A549 (cell line): ENCODE measurements around the gene SLC30A7. TPM values are rescaled to one million over a fixed set of nuclear protein-coding genes. Genes with fewer than 3 reads are reported as not detected.
A peak's percentile ranks its signal among the peaks of the same experiment; 100 is the strongest.

Experiments
- ATAC-seq, 2 experiments: fragments of 200-7000 bp in 1 of 2; fragments of >200 bp in 1 of 2; cut with Nextera tagmentation in 1 of 2; cut with Tn5 transposase in 1 of 2; 3 replicates each; pipeline versions ENCODE4 v1.8.0 to v1.9.1; 2018 to 2020; ENCODE audit warnings: mild to moderate bottlenecking in 1 of 2, moderate library complexity in 1 of 2
- CTCF ChIA-PET: fragments of 300-600 bp; sonication (Branson Sonifier 250); formaldehyde crosslinking; extraction: SDS; loops from one replicate; lab custom pipeline; 2021; ENCODE audit warnings: antibody characterized with exemption, inconsistent platforms; lab: Yijun Ruan, JAX
- POLR2A ChIA-PET: fragments of 350-600 bp; formaldehyde crosslinking; extraction: SDS; loops from one replicate; lab custom pipeline; 2021; ENCODE audit warnings: antibody characterized with exemption, inconsistent platforms; lab: Yijun Ruan, JAX
- DNase-seq, 2 experiments: peaks; one replicate each; pipeline versions ENCODE4 v3.0.0 to v3.0.0-alpha.2; 2011 to 2016; ENCODE audit warnings: low read depth in 1 of 2, low spot score in 1 of 2
- FAIRE-seq: peaks from 2 replicates; lab custom pipeline; 2011; peaks lifted over from hg19 to GRCh38; lab: Jason Lieb, UNC
- H3K27ac ChIP-seq, 2 experiments: fragments of >200 bp; sonication (Bioruptor Twin); formaldehyde crosslinking; 3 replicates each; pipeline ENCODE4 v1.5.1; 2016 to 2017
- H3K4me1 ChIP-seq: fragments of >200 bp; sonication (Bioruptor Twin); formaldehyde crosslinking; 3 replicates; pipeline ENCODE4 v1.6.1; 2016
- H3K4me2 ChIP-seq: fragments of >200 bp; sonication (Bioruptor Twin); formaldehyde crosslinking; 3 replicates; pipeline ENCODE4 v1.6.1; 2016
- H3K4me3 ChIP-seq: fragments of >200 bp; sonication (Bioruptor Twin); formaldehyde crosslinking; 3 replicates; pipeline ENCODE4 v1.5.1; 2016
- H3K9me3 ChIP-seq: fragments of >200 bp; sonication (Bioruptor Twin); formaldehyde crosslinking; 3 replicates; pipeline ENCODE4 v1.6.1; 2016
- BCL3 ChIP-seq: fragments of >200 bp; sonication (Bioruptor Twin); formaldehyde crosslinking; IDR thresholded peaks from 3 replicates; pipeline ENCODE4 v1.6.1; 2016
- CBX8 ChIP-seq: fragments of 200-600 bp; sonication (generic); IDR thresholded peaks from 2 replicates; pipeline ENCODE4 v1.6.1; 2016
- CHD2 ChIP-seq: fragments of 150-350 bp; IDR thresholded peaks from 2 replicates; pipeline ENCODE4 v1.6.1; 2014; ENCODE audit warnings: low read length; ENCODE audit not compliant: partially characterized antibody
- EHMT2 ChIP-seq: fragments of 200-600 bp; sonication (generic); IDR thresholded peaks from 2 replicates; pipeline ENCODE4 v1.6.1; 2016; ENCODE audit warnings: antibody characterized with exemption, low read depth, mild to moderate bottlenecking, moderate library complexity
- EP300 ChIP-seq, 2 experiments: fragments of >200 bp; sonication (Bioruptor Twin); formaldehyde crosslinking; IDR thresholded peaks; 2 replicates in 1 of 2; 3 replicates in 1 of 2; pipeline ENCODE4 v1.6.1; 2016 to 2017
- ESRRA ChIP-seq: fragments of 150-350 bp; IDR thresholded peaks from 2 replicates; pipeline ENCODE4 v1.6.1; 2014; ENCODE audit warnings: mild to moderate bottlenecking, low read length, borderline replicate concordance
- FOSB ChIP-seq: fragments of 250-450 bp; sonication (Bioruptor Pico); IDR thresholded peaks from 2 replicates; pipeline ENCODE4 v1.5.0; 2020; ENCODE audit warnings: mild to moderate bottlenecking, moderate library complexity
- FOSL2 ChIP-seq, 2 experiments: fragments of 450-650 bp in 1 of 2; fragments of >200 bp in 1 of 2; sonication (Bioruptor Twin) in 1 of 2; formaldehyde crosslinking; IDR thresholded peaks; 2 replicates each; pipeline versions ENCODE4 v1.5.0 to v1.6.1; 2016 to 2020; ENCODE audit warnings: mild to moderate bottlenecking in 1 of 2, moderate library complexity in 1 of 2
- HDAC2 ChIP-seq: fragments of 200-600 bp; sonication (generic); IDR thresholded peaks from 2 replicates; pipeline ENCODE4 v1.6.1; 2016
- HES2 ChIP-seq: fragments of >200 bp; sonication (Bioruptor Twin); formaldehyde crosslinking; IDR thresholded peaks from 2 replicates; pipeline ENCODE4 v1.6.1; 2016
- HMGXB4 ChIP-seq: fragments of 250-450 bp; sonication (Bioruptor Pico); IDR thresholded peaks from 2 replicates; pipeline ENCODE4 v1.5.0; 2021; ENCODE audit warnings: mild to moderate bottlenecking, moderate library complexity, borderline replicate concordance
- HOXB5 ChIP-seq: fragments of 250-450 bp; sonication (Bioruptor Pico); IDR thresholded peaks from 2 replicates; pipeline ENCODE4 v1.5.0; 2020; ENCODE audit warnings: mild to moderate bottlenecking, moderate library complexity
- JUN ChIP-seq, 2 experiments: fragments of >200 bp; sonication (Bioruptor Twin); formaldehyde crosslinking; IDR thresholded peaks; 2 replicates in 1 of 2; 3 replicates in 1 of 2; pipeline ENCODE4 v1.6.1; 2016 to 2017
- JUNB ChIP-seq: fragments of >200 bp; sonication (Bioruptor Twin); formaldehyde crosslinking; IDR thresholded peaks from 2 replicates; pipeline ENCODE4 v1.6.1; 2016
- KDM1A ChIP-seq: fragments of 200-600 bp; sonication (generic); IDR thresholded peaks from 2 replicates; pipeline ENCODE4 v1.6.1; 2016; ENCODE audit warnings: low read depth, mild to moderate bottlenecking
- KDM5A ChIP-seq: fragments of 200-600 bp; sonication (generic); IDR thresholded peaks from 2 replicates; pipeline ENCODE4 v1.6.1; 2016; ENCODE audit warnings: antibody characterized with exemption, mild to moderate bottlenecking
- MAFK ChIP-seq: fragments of 450-650 bp; IDR thresholded peaks from 2 replicates; pipeline ENCODE4 v1.6.1; 2014; ENCODE audit not compliant: partially characterized antibody
- MAX ChIP-seq: IDR thresholded peaks from 2 replicates; pipeline ENCODE4 v1.6.1; 2012
- MAZ ChIP-seq: fragments of 150-350 bp; IDR thresholded peaks from 2 replicates; pipeline ENCODE4 v1.6.1; 2014; ENCODE audit warnings: antibody characterized with exemption, low read depth, low read length, borderline replicate concordance
- NFE2L2 ChIP-seq: fragments of 150-350 bp; conservative IDR thresholded peaks from 2 replicates; pipeline ENCODE4 v1.6.1; 2014; ENCODE audit warnings: low read length
- PBX3 ChIP-seq: IDR thresholded peaks from 2 replicates; pipeline ENCODE4 v1.6.1; 2012
- REST ChIP-seq: fragments of 200-600 bp; sonication (generic); IDR thresholded peaks from 2 replicates; pipeline ENCODE4 v1.6.1; 2016; ENCODE audit warnings: antibody characterized with exemption, mild to moderate bottlenecking, moderate library complexity
- RFX5 ChIP-seq: fragments of 450-650 bp; IDR thresholded peaks from 2 replicates; pipeline ENCODE4 v1.7.1; 2014; ENCODE audit warnings: antibody characterized with exemption, mild to moderate bottlenecking, moderate library complexity
- RNF2 ChIP-seq: fragments of 200-600 bp; sonication (generic); IDR thresholded peaks from 2 replicates; pipeline ENCODE4 v1.6.1; 2016; ENCODE audit warnings: low read depth, mild to moderate bottlenecking, antibody characterized with exemption, moderate library complexity, borderline replicate concordance
- SMC3 ChIP-seq: fragments of >200 bp; sonication (Bioruptor Twin); formaldehyde crosslinking; IDR thresholded peaks from 3 replicates; pipeline ENCODE4 v1.6.1; 2018; ENCODE audit warnings: inconsistent platforms
- ZC3H11A ChIP-seq: fragments of 450-650 bp; IDR thresholded peaks from 2 replicates; pipeline ENCODE4 v1.6.1; 2014; ENCODE audit warnings: antibody characterized with exemption, mild to moderate bottlenecking
- ZFP36 ChIP-seq: fragments of 450-650 bp; IDR thresholded peaks from 2 replicates; pipeline ENCODE4 v1.6.1; 2014; ENCODE audit warnings: borderline replicate concordance; ENCODE audit not compliant: partially characterized antibody
- ZSCAN20 ChIP-seq: fragments of 250-450 bp; sonication (Bioruptor Pico); IDR thresholded peaks from 2 replicates; pipeline ENCODE4 v1.8.0; 2022; ENCODE audit warnings: mild to moderate bottlenecking, moderate library complexity
- WGBS: methylation state at CpG from one replicate; pipeline ENCODE4 v1.1.6; 2017; ENCODE audit errors: missing lambda C conversion rate; 5-methylcytosine and 5-hydroxymethylcytosine counted together
- polyA plus RNA-seq, 4 experiments: library from polyadenylated mRNA; depleted of rRNA in 3 of 4; stranded (reverse); fragments of >200 nt; fragmentation: RNase III in 1 of 4; extraction: RNeasy Plus Mini Kit Qiagen cat#74134 plus additional on column Dnase treatment in 1 of 4; gene quantifications; 2 replicates in 3 of 4; 3 replicates in 1 of 4; pipeline ENCODE4 v1.2.3, GENCODE V29; 2011 to 2017

The SLC30A7 gene
- polyA plus RNA-seq, 2 of the 4 experiments (the other 2 are of a cell fraction): 4.3 to 9.6 TPM

GRCh38 chr1:101025283-101025656 is 129.4 kb downstream of the SLC30A7 start:
- H3K9me3 ChIP-seq: no peaks in the 10 kb centered on the region
- peak overlapping the region; percentile 92 for H3K4me2 ChIP-seq
- ChIA-PET POLR2A (no interaction called here), CTCF (no interaction called here)
- TF ChIP-seq HES2 (no peak), MAFK (no peak), EHMT2 (no peak), ZC3H11A (no peak)
- FAIRE-seq: no peak
- H3K4me3 ChIP-seq: peak overlapping the region; percentile 76
- H3K4me1 ChIP-seq: peaks cover 31% of the 10 kb centered on the region; the same call in 2 of the 3 replicates
- no peak for DNase-seq
- H3K27ac ChIP-seq: peak overlapping the region; percentile 86 to 94
- ATAC-seq: peak; percentile 61 to 70
- 1% methylated on average over 9 of the region's 9 CpGs for WGBS

GRCh38 chr1:101025657-101026429 is 130.0 kb downstream of the SLC30A7 start, which contains the start of gene DPH5:
Gene DPH5 (minus strand): TSS chr1:101025784. CDS start chr1:101025443, 341 bp downstream.
- FAIRE-seq: no peak
- peak; percentile 28 to 90 for DNase-seq
- Histone ChIP-seq H3K4me1 (peaks cover 31% of the 10 kb centered on the region; the same call in 2 of the 3 replicates), H3K27ac (peak within 1 kb of the TSS; percentile 86 to 94), H3K4me3 (peak within 1 kb of the TSS; percentile 76), H3K4me2 (peak within 1 kb of the TSS; percentile 92), H3K9me3 (no peaks in the 10 kb centered on the region)
- peak; percentile 93 to 98 for ATAC-seq
- 1% methylated on average over 19 of the region's 37 CpGs for WGBS
- ChIA-PET CTCF (interaction anchor here (0.6 to 1.6 kb wide), 2 partner anchors 213 to 263 kb away, joined by 3 to 4 read pairs; no protein-coding TSS in a partner anchor), POLR2A (no interaction called here)
- no peak for TF ChIP-seq FOSB (CRISPR knock-in tag)
- TF ChIP-seq RNF2: no peak
- TF ChIP-seq PBX3: no peak
- no peak for TF ChIP-seq MAFK
- TF ChIP-seq JUNB: no peak
- TF ChIP-seq MAX: peak; percentile 95
- no peak for TF ChIP-seq KDM5A
- no peak for TF ChIP-seq KDM1A
- TF ChIP-seq HES2: no peak
- no peak for TF ChIP-seq RFX5
- peak in 1 of 2 experiments; percentile 77; a peak in 4 of 5 replicates for TF ChIP-seq JUN (IDR thresholded peaks at IDR 0.05)
- no peak for TF ChIP-seq HDAC2
- no peak for TF ChIP-seq ZFP36
- no peak for TF ChIP-seq NFE2L2
- TF ChIP-seq CBX8: no peak
- no peak for TF ChIP-seq ESRRA
- no peak for TF ChIP-seq HMGXB4 (CRISPR knock-in tag)
- no peak for TF ChIP-seq EHMT2
- no peak for TF ChIP-seq MAZ
- TF ChIP-seq ZC3H11A: no peak
- no peak for TF ChIP-seq REST
- TF ChIP-seq CHD2: no peak
- no peak for TF ChIP-seq EP300 (IDR thresholded peaks at IDR 0.05)
- TF ChIP-seq HOXB5 (CRISPR knock-in tag): no peak
- TF ChIP-seq BCL3: peak; percentile 88
- no peak for TF ChIP-seq SMC3
- no peak for TF ChIP-seq FOSL2 (IDR thresholded peaks at IDR 0.05)
- TF ChIP-seq FOSL2 (CRISPR knock-in tag; IDR thresholded peaks at IDR 0.05): no peak
- TF ChIP-seq ZSCAN20 (CRISPR knock-in tag): no peak
